ENCODE data around the gene B3GNT8.

The B3GNT8 gene

GRCh38 chr19:41434450-41434849, 7.3 kb upstream of the B3GNT8 start:
- no peak for TF ChIP-seq ZFX (IDR thresholded peaks at IDR 0.05; ENCODE audit: borderline replicate concordance)
- no peak for TF ChIP-seq CTCF (IDR thresholded peaks at IDR 0.05)
- no peak overlapping the region for H3K27ac ChIP-seq

DNA sequence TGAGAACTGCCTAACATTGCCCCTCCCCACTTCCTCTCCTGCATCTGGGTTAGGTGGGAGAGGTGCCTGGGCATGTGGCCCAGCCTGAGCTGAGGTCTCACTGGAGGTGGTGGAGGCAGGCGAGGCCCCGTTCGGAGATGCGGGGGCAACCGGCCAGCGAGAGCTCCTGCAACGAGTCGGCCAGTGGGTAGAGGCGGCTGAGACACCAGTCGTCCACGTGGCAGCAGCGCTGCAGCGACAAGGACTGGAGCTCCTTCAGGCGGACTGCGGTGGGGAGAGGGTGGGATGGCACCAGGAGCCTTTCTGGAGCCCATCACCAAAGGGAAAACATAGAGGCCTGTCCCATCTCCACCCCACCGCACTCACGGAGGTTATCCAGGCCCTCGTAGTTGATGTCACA, 6.0 kb upstream of the B3GNT8 start:
- no peak overlapping the region for H3K27ac ChIP-seq
- TF ChIP-seq CTCF (IDR thresholded peaks at IDR 0.05) (no peak), ZFX (IDR thresholded peaks at IDR 0.05; ENCODE audit: borderline replicate concordance) (no peak)

DNA sequence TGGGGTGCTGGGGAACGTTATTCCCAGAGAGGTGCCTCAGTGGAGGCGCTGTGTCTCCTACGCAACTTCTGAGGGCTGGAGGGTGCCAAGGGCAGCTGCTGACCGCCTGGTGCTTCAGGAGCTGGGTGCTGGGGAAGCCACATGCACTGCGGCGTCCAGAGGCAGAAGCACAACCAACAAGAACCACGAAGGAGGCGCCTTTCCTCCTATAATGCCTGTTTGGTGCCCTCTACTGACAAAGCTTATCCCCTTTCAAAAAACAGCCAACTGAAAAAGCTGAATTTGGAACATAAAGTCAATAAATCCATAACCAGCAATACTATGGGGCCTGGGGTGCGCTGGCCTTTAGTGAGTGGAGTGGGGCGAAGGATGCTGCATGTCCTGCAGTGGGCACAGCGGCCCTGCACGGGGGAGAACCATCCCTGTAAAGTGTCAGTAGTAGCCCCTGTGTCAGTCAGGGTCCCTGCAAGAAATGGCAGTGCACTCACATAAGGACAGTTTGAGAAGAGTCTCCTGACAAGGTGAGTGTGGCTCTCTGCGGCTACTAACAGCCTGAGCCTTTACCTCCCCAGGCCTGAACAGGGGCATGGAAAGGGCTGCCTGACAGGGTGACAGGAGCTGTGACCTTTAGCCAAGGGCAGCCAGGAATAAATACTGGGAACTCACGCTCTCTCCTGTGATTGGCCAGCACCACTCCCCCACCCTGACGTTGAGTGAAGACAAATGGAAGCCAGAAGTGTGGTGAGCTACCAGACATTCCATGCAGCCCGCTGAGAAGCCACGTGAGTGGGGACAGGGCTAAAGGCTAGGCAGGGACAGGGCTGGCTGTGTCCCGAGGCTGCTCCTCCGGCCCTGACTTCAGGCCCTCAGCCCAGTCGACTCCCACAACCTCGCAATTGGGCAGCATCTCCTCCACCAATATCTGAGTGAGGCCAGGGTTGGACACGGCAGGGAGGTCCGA, 4.5 kb upstream of the B3GNT8 start:
- TF ChIP-seq CTCF (IDR thresholded peaks at IDR 0.05) (no peak), ZFX (IDR thresholded peaks at IDR 0.05; ENCODE audit: borderline replicate concordance) (no peak)
- no peak overlapping the region for H3K27ac ChIP-seq

DNA sequence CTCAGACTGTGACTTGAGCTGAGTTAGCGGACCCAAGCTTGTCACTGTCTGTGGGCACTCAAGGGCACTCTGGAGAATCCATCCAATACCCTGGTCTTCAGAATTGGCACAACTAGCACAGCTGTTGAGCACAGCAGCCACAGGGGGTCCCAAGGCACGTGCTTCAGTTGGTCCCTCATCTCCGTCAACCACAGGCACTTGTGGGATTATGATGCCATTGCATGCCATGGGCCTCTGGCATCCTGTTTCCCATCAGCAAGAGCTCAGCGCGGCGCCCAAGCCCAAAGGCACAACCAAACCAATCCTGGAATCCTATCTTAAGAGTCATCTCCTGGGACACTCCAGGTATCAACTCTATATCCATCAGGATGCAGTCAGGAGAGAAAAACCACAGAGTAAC, 3.7 kb upstream of the B3GNT8 start:
- no peak overlapping the region for H3K27ac ChIP-seq
- no peak for TF ChIP-seq ZFX (IDR thresholded peaks at IDR 0.05; ENCODE audit: borderline replicate concordance)
- TF ChIP-seq CTCF (IDR thresholded peaks at IDR 0.05), result no peak

- TF ChIP-seq ZFX (IDR thresholded peaks at IDR 0.05; ENCODE audit: borderline replicate concordance) (no peak), CTCF (IDR thresholded peaks at IDR 0.05) (no peak)
- H3K27ac ChIP-seq, result no peak overlapping the region
Observed at GRCh38 chr19:41428481-41428859, 1.3 kb upstream of the B3GNT8 start.

GRCh38 chr19:41427647-41428480, 690 bp upstream of the B3GNT8 start:
- H3K27ac ChIP-seq, result no peak overlapping the region
- no peak for TF ChIP-seq CTCF (IDR thresholded peaks at IDR 0.05)
- no peak for TF ChIP-seq ZFX (IDR thresholded peaks at IDR 0.05; ENCODE audit: borderline replicate concordance)

All from 22Rv1 (cell line).